HepG2 (cell line): Measurements from ENCODE around the gene CRKL. TPM values are rescaled to one million over a fixed set of nuclear protein-coding genes. Genes with fewer than 3 reads are reported as not detected.

ENCODE experiments used
- AGO1 ChIP-seq: fragments of 200-400 bp; formaldehyde crosslinking; IDR thresholded peaks from 2 replicates; pipeline ENCODE4 v1.6.1; 2017; ENCODE audit warnings: mild to moderate bottlenecking, low read depth, low read length, moderate library complexity; ENCODE audit not compliant: poor library complexity, severe bottlenecking
- FOXO1 ChIP-seq: sonication (generic); formaldehyde crosslinking; IDR thresholded peaks from 2 replicates; pipeline ENCODE4 v1.4.0; 2020; ENCODE audit warnings: missing genetic modification reagents
- HDAC1 ChIP-seq: sonication (generic); formaldehyde crosslinking; IDR thresholded peaks from 2 replicates; pipeline ENCODE4 v1.5.1; 2020; ENCODE audit warnings: mild to moderate bottlenecking, missing genetic modification reagents
- HNRNPK ChIP-seq: fragments of 200-400 bp; formaldehyde crosslinking; IDR thresholded peaks from 2 replicates; pipeline ENCODE4 v1.6.1; 2018; ENCODE audit warnings: low read length, low read depth, moderate library complexity, mild to moderate bottlenecking; ENCODE audit not compliant: poor library complexity, severe bottlenecking
- HNRNPUL1 ChIP-seq: fragments of 200-400 bp; formaldehyde crosslinking; IDR thresholded peaks from 2 replicates; pipeline ENCODE4 v1.6.1; 2017; ENCODE audit warnings: low read depth, mild to moderate bottlenecking, low read length, moderate library complexity
- NCOA2 ChIP-seq: sonication (generic); formaldehyde crosslinking; IDR thresholded peaks from 2 replicates; pipeline ENCODE4 v1.8.0; 2022; ENCODE audit warnings: inconsistent platforms
- SRF ChIP-seq: IDR thresholded peaks from 2 replicates; pipeline ENCODE4 v1.6.1; 2011; ENCODE audit warnings: mild to moderate bottlenecking, low read depth, low read length, moderate library complexity
- ZNF235 ChIP-seq: sonication (generic); formaldehyde crosslinking; IDR thresholded peaks from 2 replicates; pipeline ENCODE4 v1.8.1; 2023; ENCODE audit warnings: mild to moderate bottlenecking, missing genetic modification reagents, borderline replicate concordance
- ZNF354B ChIP-seq: sonication (generic); formaldehyde crosslinking; IDR thresholded peaks from 2 replicates; pipeline ENCODE4 v1.8.0; 2022; ENCODE audit warnings: mild to moderate bottlenecking, missing genetic modification reagents
- ZNF564 ChIP-seq: sonication (generic); formaldehyde crosslinking; IDR thresholded peaks from 2 replicates; pipeline ENCODE4 v1.8.1; 2023; ENCODE audit warnings: mild to moderate bottlenecking, missing genetic modification reagents
- polyA plus RNA-seq, 8 experiments: library from polyadenylated mRNA; depleted of rRNA in 3 of 8; stranded (reverse) in 7 of 8; unstranded in 1 of 8; fragments of >200 nt; fragmentation: Illumina TruSeq in 4 of 8; extraction: Trizol in 4 of 8; gene quantifications; 2 replicates each; pipeline versions ENCODE4 v1.2.1 to v1.2.3, GENCODE V29; 2011 to 2016; ENCODE audit warnings: low read depth in 4 of 8, missing spikeins in 1 of 8, mixed read lengths in 1 of 8; ENCODE audit not compliant: insufficient read depth in 1 of 8
- total RNA-seq, 5 experiments: library from RNA; depleted of rRNA; stranded (reverse); fragments of >200 nt; fragmentation: Illumina TruSeq; extraction: Trizol; gene quantifications; 2 replicates each; pipeline ENCODE4 v1.2.3, GENCODE V29; 2016; ENCODE audit warnings: low read depth in 1 of 5
- TF ChIP-seq, protein P1 (sequence below): sonication (generic); formaldehyde crosslinking; IDR thresholded peaks from 2 replicates; pipeline ENCODE4 v1.4.0; 2020; ENCODE audit warnings: mild to moderate bottlenecking, missing genetic modification reagents
- TF ChIP-seq, protein P2 (sequence below): sonication (generic); formaldehyde crosslinking; conservative IDR thresholded peaks from 2 replicates; pipeline ENCODE4 v1.4.0; 2020; ENCODE audit warnings: missing genetic modification reagents
- TF ChIP-seq, protein P3 (sequence below): sonication (generic); formaldehyde crosslinking; IDR thresholded peaks from 2 replicates; pipeline ENCODE4 v1.8.0; 2022; ENCODE audit warnings: mild to moderate bottlenecking, missing genetic modification reagents, moderate library complexity
- TF ChIP-seq, protein P4 (sequence below): sonication (generic); formaldehyde crosslinking; IDR thresholded peaks from 2 replicates; pipeline ENCODE4 v1.9.0; 2021; ENCODE audit warnings: missing genetic modification reagents, borderline replicate concordance
- TF ChIP-seq, protein P5 (sequence below): sonication (generic); formaldehyde crosslinking; IDR thresholded peaks from 2 replicates; pipeline ENCODE4 v1.4.0; 2020; ENCODE audit warnings: missing genetic modification reagents
- TF ChIP-seq, protein P6 (sequence below), 2 experiments: IDR thresholded peaks; 2 replicates each; pipeline ENCODE4 v1.6.1; 2011 to 2012; ENCODE audit warnings: low read length in 2 of 2, borderline replicate concordance in 1 of 2, low read depth in 1 of 2, mild to moderate bottlenecking in 1 of 2, moderate library complexity in 1 of 2

Gene CRKL
- total and polyA plus RNA-seq, 2 of the 13 experiments (the other 11 are each of a cell fraction or from before 2014, with no cell fraction given) = 37.4 to 60.6 TPM

DNA sequence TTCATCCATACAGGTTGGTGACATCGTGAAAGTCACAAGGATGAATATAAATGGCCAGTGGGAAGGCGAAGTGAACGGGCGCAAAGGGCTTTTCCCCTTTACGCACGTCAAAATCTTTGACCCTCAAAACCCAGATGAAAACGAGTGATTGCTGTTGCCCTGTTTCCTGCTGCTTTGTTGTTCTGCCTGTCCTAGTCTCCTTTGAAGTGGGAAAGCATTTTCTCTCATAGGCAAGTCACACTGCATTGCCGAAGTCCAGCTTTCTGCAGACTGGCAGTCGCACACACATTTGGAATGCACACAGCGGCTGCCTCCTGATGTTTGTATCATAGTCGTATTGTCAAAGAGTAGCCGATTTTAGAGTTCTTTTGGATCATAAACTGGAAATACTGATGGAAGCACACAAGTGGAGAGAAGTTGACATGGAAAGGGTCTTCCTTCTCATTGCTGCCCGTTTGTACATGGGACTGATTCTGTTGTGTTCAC, 32.5 kb downstream of the CRKL start (continued):
- TF ChIP-seq ZNF235 (CRISPR knock-in tag) = no peak
- TF ChIP-seq, protein P1, sequence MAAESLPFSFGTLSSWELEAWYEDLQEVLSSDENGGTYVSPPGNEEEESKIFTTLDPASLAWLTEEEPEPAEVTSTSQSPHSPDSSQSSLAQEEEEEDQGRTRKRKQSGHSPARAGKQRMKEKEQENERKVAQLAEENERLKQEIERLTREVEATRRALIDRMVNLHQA (CRISPR knock-in tag) = no peak
- TF ChIP-seq, protein P2, sequence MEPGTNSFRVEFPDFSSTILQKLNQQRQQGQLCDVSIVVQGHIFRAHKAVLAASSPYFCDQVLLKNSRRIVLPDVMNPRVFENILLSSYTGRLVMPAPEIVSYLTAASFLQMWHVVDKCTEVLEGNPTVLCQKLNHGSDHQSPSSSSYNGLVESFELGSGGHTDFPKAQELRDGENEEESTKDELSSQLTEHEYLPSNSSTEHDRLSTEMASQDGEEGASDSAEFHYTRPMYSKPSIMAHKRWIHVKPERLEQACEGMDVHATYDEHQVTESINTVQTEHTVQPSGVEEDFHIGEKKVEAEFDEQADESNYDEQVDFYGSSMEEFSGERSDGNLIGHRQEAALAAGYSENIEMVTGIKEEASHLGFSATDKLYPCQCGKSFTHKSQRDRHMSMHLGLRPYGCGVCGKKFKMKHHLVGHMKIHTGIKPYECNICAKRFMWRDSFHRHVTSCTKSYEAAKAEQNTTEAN (CRISPR knock-in tag) = no peak; the same call in 1 of the 2 replicates
- no peak for TF ChIP-seq HNRNPUL1
- TF ChIP-seq HNRNPK = no peak
- TF ChIP-seq ZNF354B (CRISPR knock-in tag) = no peak
- no peak for TF ChIP-seq ZNF564 (CRISPR knock-in tag)
- TF ChIP-seq, protein P3, sequence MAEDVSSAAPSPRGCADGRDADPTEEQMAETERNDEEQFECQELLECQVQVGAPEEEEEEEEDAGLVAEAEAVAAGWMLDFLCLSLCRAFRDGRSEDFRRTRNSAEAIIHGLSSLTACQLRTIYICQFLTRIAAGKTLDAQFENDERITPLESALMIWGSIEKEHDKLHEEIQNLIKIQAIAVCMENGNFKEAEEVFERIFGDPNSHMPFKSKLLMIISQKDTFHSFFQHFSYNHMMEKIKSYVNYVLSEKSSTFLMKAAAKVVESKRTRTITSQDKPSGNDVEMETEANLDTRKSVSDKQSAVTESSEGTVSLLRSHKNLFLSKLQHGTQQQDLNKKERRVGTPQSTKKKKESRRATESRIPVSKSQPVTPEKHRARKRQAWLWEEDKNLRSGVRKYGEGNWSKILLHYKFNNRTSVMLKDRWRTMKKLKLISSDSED (CRISPR knock-in tag) = no peak
- TF ChIP-seq AGO1 = no peak
- TF ChIP-seq, protein P4, sequence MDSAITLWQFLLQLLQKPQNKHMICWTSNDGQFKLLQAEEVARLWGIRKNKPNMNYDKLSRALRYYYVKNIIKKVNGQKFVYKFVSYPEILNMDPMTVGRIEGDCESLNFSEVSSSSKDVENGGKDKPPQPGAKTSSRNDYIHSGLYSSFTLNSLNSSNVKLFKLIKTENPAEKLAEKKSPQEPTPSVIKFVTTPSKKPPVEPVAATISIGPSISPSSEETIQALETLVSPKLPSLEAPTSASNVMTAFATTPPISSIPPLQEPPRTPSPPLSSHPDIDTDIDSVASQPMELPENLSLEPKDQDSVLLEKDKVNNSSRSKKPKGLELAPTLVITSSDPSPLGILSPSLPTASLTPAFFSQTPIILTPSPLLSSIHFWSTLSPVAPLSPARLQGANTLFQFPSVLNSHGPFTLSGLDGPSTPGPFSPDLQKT (CRISPR knock-in tag) = no peak
- TF ChIP-seq SRF = no peak
- peak; percentile 64; the same call in 1 of the 2 replicates for TF ChIP-seq NCOA2 (CRISPR knock-in tag)
- TF ChIP-seq, protein P5, sequence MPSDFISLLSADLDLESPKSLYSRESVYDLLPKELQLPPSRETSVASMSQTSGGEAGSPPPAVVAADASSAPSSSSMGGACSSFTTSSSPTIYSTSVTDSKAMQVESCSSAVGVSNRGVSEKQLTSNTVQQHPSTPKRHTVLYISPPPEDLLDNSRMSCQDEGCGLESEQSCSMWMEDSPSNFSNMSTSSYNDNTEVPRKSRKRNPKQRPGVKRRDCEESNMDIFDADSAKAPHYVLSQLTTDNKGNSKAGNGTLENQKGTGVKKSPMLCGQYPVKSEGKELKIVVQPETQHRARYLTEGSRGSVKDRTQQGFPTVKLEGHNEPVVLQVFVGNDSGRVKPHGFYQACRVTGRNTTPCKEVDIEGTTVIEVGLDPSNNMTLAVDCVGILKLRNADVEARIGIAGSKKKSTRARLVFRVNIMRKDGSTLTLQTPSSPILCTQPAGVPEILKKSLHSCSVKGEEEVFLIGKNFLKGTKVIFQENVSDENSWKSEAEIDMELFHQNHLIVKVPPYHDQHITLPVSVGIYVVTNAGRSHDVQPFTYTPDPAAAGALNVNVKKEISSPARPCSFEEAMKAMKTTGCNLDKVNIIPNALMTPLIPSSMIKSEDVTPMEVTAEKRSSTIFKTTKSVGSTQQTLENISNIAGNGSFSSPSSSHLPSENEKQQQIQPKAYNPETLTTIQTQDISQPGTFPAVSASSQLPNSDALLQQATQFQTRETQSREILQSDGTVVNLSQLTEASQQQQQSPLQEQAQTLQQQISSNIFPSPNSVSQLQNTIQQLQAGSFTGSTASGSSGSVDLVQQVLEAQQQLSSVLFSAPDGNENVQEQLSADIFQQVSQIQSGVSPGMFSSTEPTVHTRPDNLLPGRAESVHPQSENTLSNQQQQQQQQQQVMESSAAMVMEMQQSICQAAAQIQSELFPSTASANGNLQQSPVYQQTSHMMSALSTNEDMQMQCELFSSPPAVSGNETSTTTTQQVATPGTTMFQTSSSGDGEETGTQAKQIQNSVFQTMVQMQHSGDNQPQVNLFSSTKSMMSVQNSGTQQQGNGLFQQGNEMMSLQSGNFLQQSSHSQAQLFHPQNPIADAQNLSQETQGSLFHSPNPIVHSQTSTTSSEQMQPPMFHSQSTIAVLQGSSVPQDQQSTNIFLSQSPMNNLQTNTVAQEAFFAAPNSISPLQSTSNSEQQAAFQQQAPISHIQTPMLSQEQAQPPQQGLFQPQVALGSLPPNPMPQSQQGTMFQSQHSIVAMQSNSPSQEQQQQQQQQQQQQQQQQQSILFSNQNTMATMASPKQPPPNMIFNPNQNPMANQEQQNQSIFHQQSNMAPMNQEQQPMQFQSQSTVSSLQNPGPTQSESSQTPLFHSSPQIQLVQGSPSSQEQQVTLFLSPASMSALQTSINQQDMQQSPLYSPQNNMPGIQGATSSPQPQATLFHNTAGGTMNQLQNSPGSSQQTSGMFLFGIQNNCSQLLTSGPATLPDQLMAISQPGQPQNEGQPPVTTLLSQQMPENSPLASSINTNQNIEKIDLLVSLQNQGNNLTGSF (CRISPR knock-in tag) = no peak
- peak; percentile 74 for TF ChIP-seq HDAC1 (CRISPR knock-in tag)
- TF ChIP-seq, protein P6, sequence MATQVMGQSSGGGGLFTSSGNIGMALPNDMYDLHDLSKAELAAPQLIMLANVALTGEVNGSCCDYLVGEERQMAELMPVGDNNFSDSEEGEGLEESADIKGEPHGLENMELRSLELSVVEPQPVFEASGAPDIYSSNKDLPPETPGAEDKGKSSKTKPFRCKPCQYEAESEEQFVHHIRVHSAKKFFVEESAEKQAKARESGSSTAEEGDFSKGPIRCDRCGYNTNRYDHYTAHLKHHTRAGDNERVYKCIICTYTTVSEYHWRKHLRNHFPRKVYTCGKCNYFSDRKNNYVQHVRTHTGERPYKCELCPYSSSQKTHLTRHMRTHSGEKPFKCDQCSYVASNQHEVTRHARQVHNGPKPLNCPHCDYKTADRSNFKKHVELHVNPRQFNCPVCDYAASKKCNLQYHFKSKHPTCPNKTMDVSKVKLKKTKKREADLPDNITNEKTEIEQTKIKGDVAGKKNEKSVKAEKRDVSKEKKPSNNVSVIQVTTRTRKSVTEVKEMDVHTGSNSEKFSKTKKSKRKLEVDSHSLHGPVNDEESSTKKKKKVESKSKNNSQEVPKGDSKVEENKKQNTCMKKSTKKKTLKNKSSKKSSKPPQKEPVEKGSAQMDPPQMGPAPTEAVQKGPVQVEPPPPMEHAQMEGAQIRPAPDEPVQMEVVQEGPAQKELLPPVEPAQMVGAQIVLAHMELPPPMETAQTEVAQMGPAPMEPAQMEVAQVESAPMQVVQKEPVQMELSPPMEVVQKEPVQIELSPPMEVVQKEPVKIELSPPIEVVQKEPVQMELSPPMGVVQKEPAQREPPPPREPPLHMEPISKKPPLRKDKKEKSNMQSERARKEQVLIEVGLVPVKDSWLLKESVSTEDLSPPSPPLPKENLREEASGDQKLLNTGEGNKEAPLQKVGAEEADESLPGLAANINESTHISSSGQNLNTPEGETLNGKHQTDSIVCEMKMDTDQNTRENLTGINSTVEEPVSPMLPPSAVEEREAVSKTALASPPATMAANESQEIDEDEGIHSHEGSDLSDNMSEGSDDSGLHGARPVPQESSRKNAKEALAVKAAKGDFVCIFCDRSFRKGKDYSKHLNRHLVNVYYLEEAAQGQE (IDR thresholded peaks at IDR 0.05; ENCODE audit: borderline replicate concordance in 1 of 2, low read depth in 1 of 2, low read length in 2 of 2) = no peak
- peak; percentile 79 for TF ChIP-seq FOXO1 (CRISPR knock-in tag)
